ENCODE data around the gene GDI1.

GDI1 gene

GRCh38 chrX:154408659-154409221 lies 28.2 kb upstream of the GDI1 start:
- no peak for DNase-seq (ENCODE audit: low read depth)

DNA sequence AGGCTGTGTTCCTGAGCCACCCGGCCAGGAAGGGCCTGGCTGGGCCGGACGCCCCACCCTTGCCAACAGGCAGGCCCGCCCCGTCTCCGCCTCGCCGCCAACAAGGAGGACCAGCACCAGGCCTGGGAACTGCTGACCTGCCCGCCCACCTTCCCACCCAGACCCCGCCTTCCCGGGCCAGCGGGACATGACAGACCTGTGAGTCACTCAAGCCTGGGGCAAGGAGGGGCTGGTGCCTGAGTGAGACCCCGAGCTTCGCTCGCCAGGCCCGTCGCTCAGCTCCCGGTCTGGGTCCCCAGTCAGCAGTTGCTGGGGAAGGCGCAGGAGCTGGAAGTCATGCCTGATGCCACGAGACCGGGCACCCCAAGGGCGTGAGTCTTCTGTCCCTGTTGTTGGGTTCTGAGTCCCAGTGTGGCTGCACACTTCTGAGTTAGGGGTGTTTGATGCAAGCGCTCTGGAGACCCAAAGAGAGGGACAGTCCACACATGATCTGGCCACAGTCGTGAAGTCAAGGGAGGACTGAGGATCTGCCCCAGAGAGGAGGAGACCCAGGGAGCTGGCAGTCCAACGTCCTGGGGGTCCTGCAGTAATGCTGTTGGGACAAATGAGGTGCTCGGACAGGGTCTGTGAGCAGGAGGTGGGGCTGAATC lies 27.6 kb upstream of the GDI1 start, which contains the start of gene DNASE1L1:
Gene DNASE1L1 (minus strand): TSS at position 33 of the 650 bp plus-strand sequence. CDS start 3,686 bp downstream, outside the sequence.
- DNase-seq (ENCODE audit: low read depth), result peak; percentile 85

- DNase-seq (ENCODE audit: low read depth), result peak; percentile 35
Observed at GRCh38 chrX:154411981-154412340, 25.0 kb upstream of the GDI1 start.

DNA sequence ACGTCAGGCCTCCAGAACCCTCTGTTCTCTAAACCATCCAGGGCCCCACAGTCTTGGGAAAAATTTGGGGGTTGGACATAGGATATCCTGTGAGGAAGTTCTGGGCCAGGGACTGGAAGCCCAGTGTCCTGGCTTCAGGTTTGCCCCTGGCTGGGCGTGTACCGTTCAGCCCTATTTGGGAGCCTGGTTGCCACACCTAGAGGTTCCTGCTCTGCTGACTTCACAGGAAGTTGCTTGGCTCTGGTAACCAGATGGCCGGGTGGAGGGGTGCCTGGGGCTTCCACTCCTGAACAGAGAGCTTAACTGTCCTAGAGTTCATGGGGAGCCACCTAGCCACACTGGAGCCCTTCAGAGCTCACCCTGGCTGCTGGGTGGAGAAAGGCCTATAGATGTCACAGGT lies 24.5 kb upstream of the GDI1 start:
- DNase-seq (ENCODE audit: low read depth), result no peak

- no peak for DNase-seq (ENCODE audit: low read depth)
Observed at GRCh38 chrX:154413142-154413541, 23.8 kb upstream of the GDI1 start.

DNA sequence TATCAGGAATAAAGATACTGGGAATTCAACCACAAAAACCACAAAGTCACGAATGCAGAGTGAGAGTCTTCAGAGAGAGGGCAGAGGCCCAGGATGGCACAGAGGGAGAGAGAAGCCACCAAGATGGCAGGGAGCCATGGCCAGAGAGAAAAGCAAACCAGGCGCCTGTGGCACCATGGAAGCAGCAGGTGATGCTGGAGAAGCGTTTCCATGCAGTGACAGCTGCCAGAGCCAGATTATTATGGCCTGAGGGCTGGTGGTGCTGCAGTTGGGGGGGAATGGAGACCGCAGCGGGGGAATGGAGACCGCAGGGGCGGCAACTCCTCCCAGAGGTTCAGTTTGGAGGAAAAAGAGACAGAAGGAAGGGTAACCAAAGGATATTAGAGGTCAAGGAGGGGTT lies 19.8 kb upstream of the GDI1 start:
- no peak for DNase-seq (ENCODE audit: low read depth)

GRCh38 chrX:154419189-154419588 lies 17.8 kb upstream of the GDI1 start:
- no peak for DNase-seq (ENCODE audit: low read depth)

DNA sequence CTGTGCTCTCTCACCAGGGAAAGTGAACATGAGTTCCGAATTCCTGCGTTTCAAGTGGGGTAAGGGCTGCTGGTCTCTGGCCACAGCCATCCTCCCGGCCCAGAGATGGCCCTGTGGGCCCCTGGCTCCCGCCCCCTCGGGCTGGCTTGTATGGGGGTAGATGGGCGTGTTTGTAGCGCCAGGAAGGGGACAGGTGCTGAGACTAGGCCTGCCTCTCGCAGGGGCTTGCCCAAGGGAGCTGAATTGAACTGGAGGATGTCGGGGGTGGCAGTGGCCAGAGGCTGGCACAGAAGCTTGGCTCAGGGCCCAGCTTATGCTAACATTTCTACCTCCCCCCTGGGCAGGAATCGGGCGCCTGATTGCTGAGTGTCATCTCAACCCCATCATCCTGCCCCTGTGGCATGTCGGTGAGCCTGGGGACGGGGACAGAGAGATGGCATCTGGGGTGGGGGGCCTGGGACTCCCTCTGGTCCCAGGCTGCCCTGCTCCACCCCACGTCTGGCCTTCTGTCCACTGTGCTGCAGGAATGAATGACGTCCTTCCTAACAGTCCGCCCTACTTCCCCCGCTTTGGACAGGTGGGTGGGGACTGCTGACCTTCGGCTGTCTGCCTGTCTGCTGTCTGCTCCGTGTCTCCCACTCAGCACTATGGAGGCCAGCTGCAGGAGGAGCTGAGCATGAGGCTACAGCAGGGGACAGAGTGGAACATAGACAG lies 17.1 kb upstream of the GDI1 start:
- DNase-seq (ENCODE audit: low read depth), result no peak

DNA sequence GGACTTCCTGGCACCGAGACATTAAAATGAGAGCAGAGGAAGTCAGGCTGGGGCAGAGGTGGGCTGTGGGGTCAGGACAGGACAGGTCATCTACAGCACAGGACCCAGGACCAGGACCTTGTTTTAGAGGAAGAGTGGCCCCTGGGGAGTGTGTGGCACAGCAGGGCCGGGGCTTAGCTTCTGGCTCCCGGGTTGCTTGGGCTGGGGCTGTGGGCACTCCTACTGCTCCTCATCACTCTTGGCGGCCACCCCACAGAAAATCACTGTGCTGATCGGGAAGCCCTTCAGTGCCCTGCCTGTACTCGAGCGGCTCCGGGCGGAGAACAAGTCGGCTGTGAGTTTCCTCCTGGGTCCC lies 16.6 kb upstream of the GDI1 start:
- no peak for DNase-seq (ENCODE audit: low read depth)

DNA sequence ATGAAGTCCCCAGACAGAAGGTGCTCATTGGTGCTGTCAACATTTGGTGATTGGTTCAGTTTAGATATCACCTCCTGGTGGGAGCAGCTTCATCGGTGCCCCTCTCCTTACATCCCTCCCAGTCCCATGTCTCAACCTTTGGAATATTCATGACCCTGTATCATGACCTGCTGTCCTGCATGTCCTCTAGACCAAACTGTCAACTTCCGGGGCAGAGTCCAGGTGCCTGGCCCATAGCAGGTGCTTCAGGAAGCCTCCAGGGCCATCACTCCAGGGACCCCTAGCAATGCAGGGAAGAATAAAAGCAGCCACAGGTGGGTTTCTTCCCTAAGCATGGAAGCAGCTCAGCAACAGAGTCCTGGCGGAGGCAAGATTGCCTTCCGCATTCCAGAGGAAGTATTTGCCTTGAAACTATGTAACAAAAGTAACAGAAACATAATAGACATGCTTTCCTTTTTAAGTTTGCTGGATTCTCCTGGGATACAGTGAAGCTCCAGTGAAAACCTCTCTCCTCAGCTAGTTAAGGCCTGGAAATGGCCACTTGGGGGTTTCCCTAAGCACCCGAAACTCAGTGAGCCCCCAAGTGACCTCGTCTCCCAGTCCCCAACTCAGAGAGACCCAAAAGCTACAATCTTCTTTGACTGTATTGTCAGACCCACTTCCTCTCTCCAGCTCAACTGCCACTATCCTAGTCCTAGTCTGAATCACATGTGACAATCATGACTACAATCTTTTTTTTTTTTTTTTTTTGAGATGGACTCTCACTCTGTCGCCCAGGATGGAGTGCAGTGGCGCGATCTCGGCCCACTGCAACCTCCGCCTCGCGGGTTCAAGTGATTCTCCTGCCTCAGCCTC lies 9.8 kb upstream of the GDI1 start:
- no peak for DNase-seq (ENCODE audit: low read depth)

DNA sequence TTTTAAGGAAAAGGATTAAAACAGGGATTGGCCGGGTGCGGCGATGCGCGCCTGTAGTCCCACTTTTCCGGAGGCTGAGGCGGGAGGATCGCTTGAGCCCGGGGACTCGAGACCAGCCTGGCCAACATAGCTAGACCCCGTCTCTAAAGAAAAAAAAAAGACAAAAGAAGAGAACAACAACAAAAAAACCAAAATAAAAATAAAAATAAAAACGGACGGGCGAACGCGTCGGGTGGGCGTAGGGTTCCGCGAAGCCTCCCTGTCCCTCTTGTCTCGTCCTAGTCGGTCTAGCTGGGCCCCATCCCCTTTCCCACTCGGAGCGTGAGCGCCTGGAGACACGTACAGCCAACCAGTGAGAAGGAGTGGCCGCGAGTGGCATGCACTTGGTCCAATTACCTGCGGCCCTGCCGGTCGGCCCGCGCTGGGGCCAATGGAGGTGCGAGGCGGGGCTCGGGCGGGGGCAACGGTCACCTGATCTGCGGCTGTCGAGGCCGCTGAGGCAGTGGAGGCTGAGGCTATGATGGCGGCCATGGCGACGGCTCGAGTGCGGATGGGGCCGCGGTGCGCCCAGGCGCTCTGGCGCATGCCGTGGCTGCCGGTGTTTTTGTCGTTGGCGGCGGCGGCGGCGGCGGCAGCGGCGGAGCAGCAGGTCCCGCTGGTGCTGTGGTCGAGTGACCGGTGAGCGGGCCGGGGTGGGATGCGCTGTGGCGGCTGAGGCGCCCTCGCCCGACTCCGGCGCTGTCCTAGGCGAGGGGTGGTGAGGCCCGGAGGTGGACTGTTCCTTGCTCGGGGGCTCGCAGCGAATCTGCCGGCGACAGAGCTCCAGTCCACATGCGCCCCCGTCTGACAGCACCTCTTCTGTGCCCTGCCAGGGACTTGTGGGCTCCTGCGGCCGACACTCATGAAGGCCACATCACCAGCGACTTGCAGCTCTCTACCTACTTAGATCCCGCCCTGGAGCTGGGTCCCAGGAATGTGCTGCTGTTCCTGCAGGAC lies 8.5 kb upstream of the GDI1 start, which contains the start of gene ATP6AP1:
Gene ATP6AP1 (plus strand): TSS at position 502 of the 996 bp plus-strand sequence. CDS start 16 bp downstream, at position 518.
- DNase-seq (ENCODE audit: low read depth), result peak; percentile 94

DNA sequence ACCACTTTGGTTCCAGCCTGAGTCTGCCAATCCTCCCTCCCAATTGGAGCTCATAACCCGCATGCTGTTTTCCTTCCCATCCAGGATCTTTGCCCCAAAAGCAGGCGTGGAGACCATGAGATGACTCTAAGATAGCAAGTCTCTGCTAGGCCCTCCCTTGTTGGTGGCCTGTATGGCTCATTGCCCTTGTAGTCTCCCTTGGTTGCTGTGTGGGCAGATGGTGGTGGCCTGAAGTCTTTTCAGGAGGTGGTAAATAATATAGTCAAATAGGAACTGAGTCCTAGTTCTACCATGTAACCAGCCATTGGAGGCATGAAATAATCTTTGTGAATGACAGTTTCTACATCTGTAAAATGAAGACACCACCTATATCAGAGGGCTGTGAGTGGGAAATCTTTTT lies 7.2 kb upstream of the GDI1 start:
- no peak for DNase-seq (ENCODE audit: low read depth)

- no peak for DNase-seq (ENCODE audit: low read depth)
Observed at GRCh38 chrX:154430479-154430878, 6.5 kb upstream of the GDI1 start.

GRCh38 chrX:154430916-154431315 lies 6.0 kb upstream of the GDI1 start:
- no peak for DNase-seq (ENCODE audit: low read depth)

DNA sequence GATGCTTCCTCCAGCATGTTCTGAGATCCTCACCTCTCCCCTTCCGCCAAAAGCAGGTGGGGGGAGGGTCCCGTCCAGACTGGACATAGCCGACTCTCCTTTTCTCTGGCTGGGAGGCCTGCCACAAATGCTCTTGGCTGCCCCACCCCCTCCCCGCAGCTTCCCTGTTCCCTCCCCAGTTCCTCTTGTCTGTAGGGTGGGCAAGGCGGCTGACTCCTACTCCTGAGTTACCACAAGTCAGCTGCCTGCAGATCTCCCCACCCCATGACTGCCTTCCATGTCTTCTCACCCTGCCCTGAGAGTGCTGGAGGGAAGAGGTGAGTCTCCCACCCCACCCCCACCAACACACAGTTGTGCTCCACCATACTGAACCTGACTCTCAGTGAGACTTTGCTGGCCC lies 5.6 kb upstream of the GDI1 start:
- no peak for DNase-seq (ENCODE audit: low read depth)

DNA sequence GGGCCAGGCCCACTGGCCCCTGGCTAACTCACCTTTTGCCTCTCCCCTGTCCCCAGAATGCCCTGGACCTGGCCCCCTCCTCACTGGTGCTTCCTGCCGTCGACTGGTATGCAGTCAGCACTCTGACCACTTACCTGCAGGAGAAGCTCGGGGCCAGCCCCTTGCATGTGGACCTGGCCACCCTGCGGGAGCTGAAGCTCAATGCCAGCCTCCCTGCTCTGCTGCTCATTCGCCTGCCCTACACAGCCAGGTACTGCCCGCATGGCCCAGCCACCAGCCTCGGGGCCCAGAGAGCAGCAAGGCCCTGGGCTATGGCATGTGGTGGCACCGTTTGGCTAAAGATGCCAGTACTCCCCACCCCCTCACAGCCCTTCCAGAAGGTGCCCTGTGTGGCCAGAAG lies 4.7 kb upstream of the GDI1 start:
- DNase-seq (ENCODE audit: low read depth), result no peak

DNA sequence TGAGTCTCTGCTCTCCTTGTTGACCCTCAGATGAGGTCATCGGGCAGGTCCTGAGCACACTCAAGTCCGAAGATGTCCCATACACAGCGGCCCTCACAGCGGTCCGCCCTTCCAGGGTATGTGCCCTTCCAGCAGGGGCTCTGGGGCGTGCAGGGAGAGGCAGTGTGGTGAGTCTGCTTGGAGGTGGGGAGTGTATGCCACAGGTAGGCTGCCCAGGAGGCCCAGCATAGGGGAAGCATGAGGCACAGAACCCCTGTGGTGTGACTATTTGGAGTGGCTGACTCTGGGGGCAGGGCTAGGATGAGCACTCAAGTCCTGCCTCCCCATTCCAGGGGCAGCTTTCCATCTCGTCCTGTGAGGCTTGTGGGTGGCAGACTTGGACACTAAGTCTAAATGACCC lies 3.3 kb upstream of the GDI1 start:
- no peak for DNase-seq (ENCODE audit: low read depth)

GRCh38 chrX:154434394-154435168 lies 2.4 kb upstream of the GDI1 start:
- DNase-seq (ENCODE audit: low read depth), result no peak

DNA sequence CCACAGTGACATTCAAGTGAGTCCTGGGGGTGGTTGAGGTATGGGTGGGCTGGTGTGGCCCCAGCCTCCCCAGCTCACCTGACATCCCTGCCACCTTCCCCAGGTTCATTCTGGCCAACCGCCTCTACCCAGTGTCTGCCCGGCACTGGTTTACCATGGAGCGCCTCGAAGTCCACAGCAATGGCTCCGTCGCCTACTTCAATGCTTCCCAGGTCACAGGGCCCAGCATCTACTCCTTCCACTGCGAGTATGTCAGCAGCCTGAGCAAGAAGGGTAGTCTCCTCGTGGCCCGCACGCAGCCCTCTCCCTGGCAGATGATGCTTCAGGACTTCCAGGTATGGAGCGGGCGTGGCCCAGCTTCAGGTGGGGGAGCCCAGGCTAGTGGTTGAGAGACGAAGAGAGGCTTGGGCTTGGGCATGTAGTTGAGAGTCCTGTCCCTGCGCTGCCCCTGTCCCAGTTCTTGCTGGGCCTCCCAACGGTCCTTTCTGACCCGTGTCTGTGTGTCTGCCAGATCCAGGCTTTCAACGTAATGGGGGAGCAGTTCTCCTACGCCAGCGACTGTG lies 1.7 kb upstream of the GDI1 start:
- no peak for DNase-seq (ENCODE audit: low read depth)

- DNase-seq (ENCODE audit: low read depth), result no peak
Observed at GRCh38 chrX:154436374-154436982, 476 bp upstream of the GDI1 start.
